ENCODE data around the gene CENPVL2. TPM values are rescaled to one million over a fixed set of nuclear protein-coding genes. Genes with fewer than 3 reads are reported as not detected.
"Not testable (repeated sequence)": the region's sequence is repeated elsewhere in the genome, so short reads cannot be mapped to it uniquely, and the experiment has no call there.

The CENPVL2 gene
- total RNA-seq = not detected

DNA sequence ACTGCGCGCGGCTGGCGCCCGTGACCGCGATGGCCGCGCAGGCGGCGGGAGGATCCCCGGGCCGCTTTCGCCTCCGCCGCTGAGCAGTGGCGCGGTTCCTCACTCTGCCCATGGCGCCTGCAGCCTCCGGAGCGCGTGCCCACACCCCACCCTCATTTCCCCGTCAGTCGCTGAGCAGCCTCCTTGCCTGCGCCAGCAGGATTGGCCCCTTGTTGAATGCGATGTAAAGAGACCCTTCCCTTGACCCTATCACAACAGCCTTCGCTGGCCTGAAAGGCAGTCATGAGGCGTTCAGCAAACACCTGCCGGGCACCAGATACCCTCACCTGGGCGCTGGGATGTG lies at the start of gene CENPVL2:
Gene CENPVL2 (minus strand): TSS at position 112 of the 343 bp plus-strand sequence. CDS start 0 bp downstream, at position 112.
- CTCF ChIA-PET, POLR2A ChIA-PET: not testable (repeated sequence)

DNA sequence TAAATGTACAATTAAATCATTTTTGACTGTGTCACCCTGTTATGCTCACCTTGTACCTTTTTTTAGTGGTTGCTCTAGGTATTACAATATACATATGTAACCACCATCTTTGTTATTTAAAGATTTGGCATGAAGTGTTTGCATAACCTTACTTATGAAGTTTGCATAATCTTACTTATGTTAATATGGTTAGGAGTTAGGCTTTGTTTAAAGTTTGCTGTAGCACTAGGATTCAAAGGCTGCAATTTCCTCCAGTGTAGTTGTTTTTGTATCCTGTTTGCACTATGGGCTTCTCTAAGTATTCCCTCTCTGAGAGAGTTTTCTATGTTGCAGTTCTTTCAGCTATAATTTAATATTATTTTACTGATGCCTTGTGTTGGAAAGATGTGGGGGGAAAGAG lies 45.6 kb upstream of the CENPVL2 start:
- CTCF ChIA-PET = no interaction called here
- POLR2A ChIA-PET = no interaction called here

DNA sequence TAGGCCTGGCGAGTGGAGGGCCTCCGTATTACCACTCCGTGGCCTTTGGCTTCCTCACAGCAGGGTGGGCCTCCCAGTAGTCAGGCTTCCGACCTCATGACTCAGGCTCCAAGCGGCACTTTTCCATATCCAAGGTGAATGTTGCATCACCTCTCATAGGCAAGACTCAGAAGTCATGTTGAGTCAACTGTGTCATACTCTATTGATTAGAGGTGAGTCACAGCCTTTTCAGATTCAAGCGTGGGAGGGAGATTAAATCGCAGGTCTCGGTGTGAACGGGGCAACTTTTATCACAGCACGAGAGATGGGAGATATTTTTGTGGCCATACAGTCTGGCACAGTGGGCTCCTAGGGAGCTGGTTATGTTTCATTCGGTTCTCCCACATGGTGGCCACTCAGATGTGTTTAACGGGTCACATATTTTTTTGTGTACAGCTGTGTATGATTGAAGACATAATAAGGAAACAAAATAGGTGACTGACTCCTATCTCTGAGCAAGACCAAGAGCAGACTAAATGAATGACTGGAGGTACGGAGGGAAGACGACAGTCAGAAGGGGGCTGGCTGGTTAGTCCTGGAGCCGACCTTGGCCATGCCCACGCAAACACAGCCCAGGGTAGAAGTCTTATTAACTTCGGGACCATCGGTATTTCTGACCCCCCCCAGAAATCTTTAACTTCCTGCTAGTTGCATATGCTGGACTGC lies 30.5 kb upstream of the CENPVL2 start:
- CTCF ChIA-PET, POLR2A ChIA-PET: not testable (repeated sequence)

DNA sequence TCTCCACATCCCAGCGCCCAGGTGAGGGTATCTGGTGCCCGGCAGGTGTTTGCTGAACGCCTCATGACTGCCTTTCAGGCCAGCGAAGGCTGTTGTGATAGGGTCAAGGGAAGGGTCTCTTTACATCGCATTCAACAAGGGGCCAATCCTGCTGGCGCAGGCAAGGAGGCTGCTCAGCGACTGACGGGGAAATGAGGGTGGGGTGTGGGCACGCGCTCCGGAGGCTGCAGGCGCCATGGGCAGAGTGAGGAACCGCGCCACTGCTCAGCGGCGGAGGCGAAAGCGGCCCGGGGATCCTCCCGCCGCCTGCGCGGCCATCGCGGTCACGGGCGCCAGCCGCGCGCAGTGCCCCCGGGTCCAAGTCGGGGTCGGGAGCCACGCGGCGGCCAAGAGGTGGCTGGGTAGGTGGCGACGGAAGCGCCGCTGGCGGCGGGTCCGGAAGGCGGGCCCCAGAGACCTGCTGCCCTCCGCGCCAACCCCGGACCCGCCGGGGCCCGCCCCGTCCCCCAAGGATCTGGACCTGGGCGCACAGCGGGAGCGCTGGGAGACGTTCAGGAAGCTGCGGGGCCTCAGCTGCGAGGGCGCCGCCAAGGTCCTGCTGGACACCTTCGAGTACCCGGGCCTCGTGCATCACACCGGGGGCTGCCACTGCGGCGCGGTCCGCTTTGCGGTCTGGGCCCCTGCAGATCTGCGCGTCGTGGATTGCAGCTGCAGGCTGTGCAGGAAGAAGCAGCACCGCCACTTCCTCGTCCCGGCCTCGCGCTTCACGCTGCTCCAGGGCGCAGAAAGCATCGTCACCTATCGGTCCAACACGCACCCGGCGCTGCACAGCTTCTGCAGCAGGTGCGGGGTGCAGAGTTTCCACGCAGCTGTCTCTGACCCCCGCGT lies 27.9 kb upstream of the CENPVL2 start, which contains the start of gene CENPVL1:
Gene CENPVL1 (plus strand): TSS at position 236 of the 888 bp plus-strand sequence. CDS start 0 bp downstream, at position 236.
- CTCF ChIA-PET, POLR2A ChIA-PET: not testable (repeated sequence)

DNA sequence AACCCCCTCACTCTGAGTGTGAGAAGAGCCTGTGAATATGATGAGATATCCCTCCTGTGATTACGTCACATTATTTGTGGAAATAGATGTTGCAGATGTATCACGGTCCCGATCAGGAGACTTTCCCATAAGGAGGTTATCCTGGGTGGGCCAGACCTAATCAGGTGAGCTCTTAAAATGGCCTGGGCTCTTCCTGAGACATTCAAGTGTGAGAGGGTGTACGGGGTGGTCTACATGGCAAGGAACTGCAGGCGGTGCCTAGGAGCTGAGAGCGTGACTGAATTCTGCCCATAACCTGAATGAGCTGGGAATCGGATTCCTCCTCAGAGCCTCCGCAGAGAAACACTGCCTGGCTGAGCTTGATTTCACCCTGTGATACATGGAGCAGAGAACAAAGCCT lies 14.8 kb upstream of the CENPVL2 start:
- ChIA-PET CTCF (no interaction called here), POLR2A (no interaction called here)

DNA sequence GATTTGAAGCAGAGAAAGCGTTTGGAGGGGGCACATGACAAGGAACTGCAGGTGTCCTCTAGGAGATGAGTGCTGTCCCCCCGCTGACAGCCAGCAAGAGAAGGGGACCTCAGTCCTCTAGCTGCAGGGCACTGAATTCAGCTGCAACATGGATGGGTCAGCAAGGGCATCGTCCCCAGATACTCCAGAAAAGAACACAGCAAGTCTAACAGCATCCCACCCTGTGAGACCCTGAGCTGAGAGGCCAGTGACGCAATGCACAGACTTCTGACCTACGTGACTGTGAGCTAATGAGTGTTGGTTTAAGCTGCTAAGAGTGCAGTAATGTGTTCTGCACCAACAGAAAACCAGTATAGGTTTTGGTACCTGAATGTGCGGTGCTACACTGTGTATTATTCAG lies 11.6 kb upstream of the CENPVL2 start:
- ChIA-PET POLR2A (no interaction called here), CTCF (no interaction called here)

DNA sequence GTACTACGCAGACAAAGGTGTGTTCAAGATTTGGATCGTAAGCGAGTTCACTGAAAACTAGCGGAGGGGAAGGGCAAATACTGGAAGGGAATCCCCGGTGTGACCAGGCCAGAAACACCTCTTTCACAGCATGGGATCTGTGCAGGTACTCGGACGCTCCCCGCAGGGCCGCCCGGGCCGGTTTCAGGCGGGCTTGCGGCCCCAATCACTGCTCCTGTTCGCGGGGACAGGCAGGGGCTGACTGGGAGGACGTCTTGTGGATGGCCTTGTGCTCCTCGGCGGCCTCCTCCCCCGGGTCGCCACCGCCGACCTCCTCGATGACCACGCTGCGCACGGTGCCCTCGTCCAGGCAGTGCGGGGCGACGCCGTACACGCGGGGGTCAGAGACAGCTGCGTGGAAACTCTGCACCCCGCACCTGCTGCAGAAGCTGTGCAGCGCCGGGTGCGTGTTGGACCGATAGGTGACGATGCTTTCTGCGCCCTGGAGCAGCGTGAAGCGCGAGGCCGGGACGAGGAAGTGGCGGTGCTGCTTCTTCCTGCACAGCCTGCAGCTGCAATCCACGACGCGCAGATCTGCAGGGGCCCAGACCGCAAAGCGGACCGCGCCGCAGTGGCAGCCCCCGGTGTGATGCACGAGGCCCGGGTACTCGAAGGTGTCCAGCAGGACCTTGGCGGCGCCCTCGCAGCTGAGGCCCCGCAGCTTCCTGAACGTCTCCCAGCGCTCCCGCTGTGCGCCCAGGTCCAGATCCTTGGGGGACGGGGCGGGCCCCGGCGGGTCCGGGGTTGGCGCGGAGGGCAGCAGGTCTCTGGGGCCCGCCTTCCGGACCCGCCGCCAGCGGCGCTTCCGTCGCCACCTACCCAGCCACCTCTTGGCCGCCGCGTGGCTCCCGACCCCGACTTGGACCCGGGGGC lies 567 bp downstream of the CENPVL2 start:
- CTCF ChIA-PET, POLR2A ChIA-PET: not testable (repeated sequence)

DNA sequence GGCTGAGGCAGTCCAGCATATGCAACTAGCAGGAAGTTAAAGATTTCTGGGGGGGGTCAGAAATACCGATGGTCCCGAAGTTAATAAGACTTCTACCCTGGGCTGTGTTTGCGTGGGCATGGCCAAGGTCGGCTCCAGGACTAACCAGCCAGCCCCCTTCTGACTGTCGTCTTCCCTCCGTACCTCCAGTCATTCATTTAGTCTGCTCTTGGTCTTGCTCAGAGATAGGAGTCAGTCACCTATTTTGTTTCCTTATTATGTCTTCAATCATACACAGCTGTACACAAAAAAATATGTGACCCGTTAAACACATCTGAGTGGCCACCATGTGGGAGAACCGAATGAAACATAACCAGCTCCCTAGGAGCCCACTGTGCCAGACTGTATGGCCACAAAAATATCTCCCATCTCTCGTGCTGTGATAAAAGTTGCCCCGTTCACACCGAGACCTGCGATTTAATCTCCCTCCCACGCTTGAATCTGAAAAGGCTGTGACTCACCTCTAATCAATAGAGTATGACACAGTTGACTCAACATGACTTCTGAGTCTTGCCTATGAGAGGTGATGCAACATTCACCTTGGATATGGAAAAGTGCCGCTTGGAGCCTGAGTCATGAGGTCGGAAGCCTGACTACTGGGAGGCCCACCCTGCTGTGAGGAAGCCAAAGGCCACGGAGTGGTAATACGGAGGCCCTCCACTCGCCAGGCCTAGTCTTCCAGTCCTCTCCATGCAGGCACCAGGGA lies 2.8 kb downstream of the CENPVL2 start:
- POLR2A ChIA-PET, CTCF ChIA-PET: not testable (repeated sequence)

DNA sequence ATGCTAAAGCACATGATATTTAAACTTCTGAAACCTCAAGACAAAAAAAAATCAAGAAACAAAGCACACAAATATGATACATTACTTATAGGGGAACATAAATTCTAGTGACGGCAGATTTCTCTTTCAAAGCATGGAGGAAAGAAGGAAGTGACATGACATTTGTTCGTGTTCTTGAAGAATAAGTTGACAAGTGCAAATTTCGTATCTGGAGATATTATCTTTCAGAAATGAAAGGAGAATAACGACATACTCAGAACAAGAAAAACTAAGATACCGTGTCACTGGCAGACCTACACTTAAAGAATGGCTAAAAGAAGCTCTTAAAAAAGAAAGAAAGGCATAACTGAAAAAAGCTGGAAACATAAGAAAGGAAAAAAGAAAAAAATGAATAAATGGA lies 16.6 kb downstream of the CENPVL2 start:
- CTCF ChIA-PET = no interaction called here
- POLR2A ChIA-PET = no interaction called here

DNA sequence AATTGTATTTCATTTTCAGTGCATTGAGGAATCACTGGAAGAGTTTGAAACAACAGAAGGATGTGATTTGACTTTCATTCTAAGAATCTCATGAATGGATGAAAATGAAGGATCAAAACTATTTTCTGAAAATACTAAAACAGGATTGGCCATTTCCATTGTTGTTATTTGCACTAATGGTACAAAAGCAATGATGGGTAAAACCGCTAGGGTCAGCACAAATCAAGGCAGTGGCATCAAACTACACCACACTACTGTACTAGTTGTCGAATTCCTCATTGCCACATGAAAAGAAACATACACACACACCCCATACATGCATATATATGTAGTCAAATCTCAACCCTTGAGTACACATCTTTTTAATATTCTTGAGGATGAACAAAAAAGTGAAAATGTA lies 39.3 kb downstream of the CENPVL2 start:
- POLR2A ChIA-PET = no interaction called here
- CTCF ChIA-PET = no interaction called here

DNA sequence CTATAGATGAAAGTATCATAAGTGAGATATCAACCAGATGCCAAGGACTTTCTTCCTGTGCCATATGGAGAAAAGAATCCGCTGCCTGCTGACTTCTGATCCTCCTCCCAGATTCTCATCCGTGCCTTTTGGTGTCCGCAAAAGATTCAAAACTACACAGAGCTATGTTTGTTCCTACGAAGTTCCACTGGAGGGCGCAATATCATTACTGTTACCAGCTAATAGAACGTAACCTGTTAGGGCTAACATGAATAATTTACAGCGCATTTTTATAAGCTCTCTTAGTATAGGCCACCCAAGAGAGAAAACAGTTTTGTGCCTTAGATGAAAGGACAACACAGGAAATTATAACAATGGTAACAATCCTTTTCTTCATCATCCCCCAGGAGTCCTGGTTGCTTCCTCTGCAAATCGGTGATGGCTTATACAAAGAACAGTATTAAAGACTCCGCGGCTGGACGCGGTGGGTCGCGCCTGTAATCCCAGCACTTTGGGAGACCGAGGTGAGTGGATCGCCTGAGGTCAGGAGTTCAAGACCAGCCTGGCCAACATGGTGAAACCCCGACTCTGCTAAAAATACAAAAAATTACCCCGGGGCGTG lies 41.1 kb downstream of the CENPVL2 start:
- POLR2A ChIA-PET = no interaction called here
- CTCF ChIA-PET = no interaction called here

DNA sequence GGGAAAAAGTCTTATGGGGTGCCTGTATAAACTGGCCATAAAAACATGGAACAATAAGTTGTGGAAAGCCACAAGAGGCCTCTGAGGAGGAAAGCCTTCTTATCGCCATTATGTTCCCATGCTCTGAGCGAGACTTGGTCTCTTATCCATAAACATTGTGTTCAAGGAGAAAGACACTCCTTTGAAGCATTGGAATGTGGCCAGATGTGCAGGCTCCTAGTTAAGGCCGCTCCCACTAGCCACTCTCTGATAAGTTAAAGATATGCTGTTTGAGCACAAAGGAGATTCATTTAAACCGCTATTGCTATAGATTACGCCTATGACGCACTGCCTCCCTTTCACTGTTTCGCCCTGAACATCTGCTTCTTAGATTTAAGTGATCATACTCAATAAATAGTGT lies 46.1 kb downstream of the CENPVL2 start:
- CTCF ChIA-PET, POLR2A ChIA-PET: not testable (repeated sequence)

Other genes with a start within 250 kb of the CENPVL2 start
- 1 to 10 TPM; 1.9 to 2.6 TPM for gene NUDT11, start 186.2 kb downstream of the CENPVL2 start, total RNA-seq
- under 1 TPM; 0.19 to 0.23 TPM for gene CENPVL3, start 63.9 kb downstream of the CENPVL2 start, total RNA-seq
- not detected for gene CENPVL1, start 27.7 kb upstream of the CENPVL2 start, total RNA-seq
- gene GSPT2, start 60.6 kb upstream of the CENPVL2 start, total RNA-seq = 10 to 100 TPM; 10.7 TPM
- 10 to 100 TPM; 33.5 to 33.9 TPM for gene MAGED1, start 210.8 kb upstream of the CENPVL2 start, total RNA-seq